ENCODE data around the gene SPSB3. TPM values are rescaled to one million over a fixed set of nuclear protein-coding genes. Genes with fewer than 3 reads are reported as not detected.

The SPSB3 gene
- total and polyA plus RNA-seq, 2 donors (not counting 1 experiment from before 2014, with no cell fraction given) = 9.6 to 32.7 TPM

- DNase-seq (ENCODE audit: low read depth in 2 of 2) = no peak
- no peaks in the 10 kb centered on the region for H4K20me1 ChIP-seq (ENCODE audit: control insufficient read depth, extremely low read depth, insufficient read depth, low read length)
- peaks cover 26% of the 10 kb centered on the region for H3K36me3 ChIP-seq (ENCODE audit: control insufficient read depth, insufficient read depth, low read length)
- H3K9me3 ChIP-seq (ENCODE audit: control insufficient read depth, insufficient read depth, low read depth, low read length) = no peaks in the 10 kb centered on the region
- no peak overlapping the region for H2AFZ ChIP-seq (ENCODE audit: low read length)
- H3K9ac ChIP-seq (ENCODE audit: insufficient read depth, low read length) = no peak overlapping the region
- no peak overlapping the region for H3K4me3 ChIP-seq (replicated peaks in 1 of 4; ENCODE audit: control extremely low read depth in 1 of 4, insufficient read depth in 1 of 4, low read depth in 3 of 4, low read length in 4 of 4)
- no peaks in the 10 kb centered on the region for H3K79me2 ChIP-seq (ENCODE audit: control insufficient read depth, insufficient read depth, low read length)
- H3K27ac ChIP-seq (ENCODE audit: insufficient read depth, low read length) = no peak overlapping the region
- no peak for TF ChIP-seq CTCF (conservative IDR thresholded peaks at IDR 0.05 in 1 of 2, IDR thresholded peaks at IDR 0.05 in 1 of 2; ENCODE audit: low read depth in 1 of 2, low read length in 2 of 2)
- TF ChIP-seq EZH2 (IDR thresholded peaks at IDR 0.05; ENCODE audit: low read length, missing control alignments) = no peak
- H3K4me1 ChIP-seq (ENCODE audit: control insufficient read depth, extremely low read depth, insufficient read depth, low read length) = no peaks in the 10 kb centered on the region
- H3K27me3 ChIP-seq (ENCODE audit: control insufficient read depth, insufficient read depth, low read length) = no peaks in the 10 kb centered on the region
- no peak overlapping the region for H3K4me2 ChIP-seq (ENCODE audit: extremely low read depth, insufficient read depth, low read length)
Measured at GRCh38 chr16:1759511-1759910, 22.9 kb downstream of the SPSB3 start.

- no peak overlapping the region for H2AFZ ChIP-seq (ENCODE audit: low read length)
- no peak for TF ChIP-seq EZH2 (IDR thresholded peaks at IDR 0.05; ENCODE audit: low read length, missing control alignments)
- TF ChIP-seq CTCF (conservative IDR thresholded peaks at IDR 0.05 in 1 of 2, IDR thresholded peaks at IDR 0.05 in 1 of 2; ENCODE audit: low read depth in 1 of 2, low read length in 2 of 2) = no peak
Measured at GRCh38 chr16:1758923-1759322, 23.4 kb downstream of the SPSB3 start.

DNA sequence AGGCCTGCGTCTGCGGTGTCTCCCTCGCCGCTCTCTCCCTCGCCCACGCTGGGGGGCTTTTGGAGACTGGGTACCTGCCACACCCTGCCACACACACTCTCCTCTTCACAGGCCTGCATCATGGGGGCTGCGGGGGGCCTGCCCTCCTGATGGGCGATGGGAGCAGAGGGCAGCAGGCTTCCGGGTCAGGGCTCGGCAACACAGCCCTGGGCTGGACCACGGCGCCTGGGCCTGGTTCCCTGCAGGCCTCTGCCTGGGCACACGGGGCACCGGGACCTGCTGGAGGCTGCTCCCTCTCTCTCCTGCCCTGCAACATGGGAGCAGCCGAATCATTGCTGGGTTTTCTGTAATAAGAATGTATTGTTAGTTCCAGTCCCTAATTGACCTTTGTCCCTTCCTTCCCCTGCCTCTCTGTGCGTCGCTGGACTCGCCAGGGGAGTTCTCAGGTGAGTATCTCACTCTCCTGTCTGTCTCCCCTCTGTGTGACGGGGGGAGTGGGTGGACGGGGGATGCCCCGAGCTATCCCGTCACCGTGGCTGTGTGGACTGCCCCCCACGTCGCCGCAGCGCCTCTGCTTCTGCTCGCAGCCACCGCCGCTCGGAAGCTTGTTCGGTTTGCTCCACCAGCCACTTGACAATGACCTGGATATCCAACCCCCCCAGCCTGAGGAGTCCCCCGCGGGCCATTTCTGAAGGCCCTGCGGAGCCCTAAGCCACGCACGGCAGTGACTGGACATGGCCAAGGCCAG lies 24.5 kb downstream of the SPSB3 start:
- Histone ChIP-seq H3K4me3 (replicated peaks in 1 of 4; ENCODE audit: control extremely low read depth in 1 of 4, insufficient read depth in 1 of 4, low read depth in 3 of 4, low read length in 4 of 4) (no peak overlapping the region), H4K20me1 (ENCODE audit: control insufficient read depth, extremely low read depth, insufficient read depth, low read length) (no peaks in the 10 kb centered on the region), H3K27me3 (ENCODE audit: control insufficient read depth, insufficient read depth, low read length) (no peaks in the 10 kb centered on the region), H3K27ac (ENCODE audit: insufficient read depth, low read length) (no peak overlapping the region), H3K4me1 (ENCODE audit: control insufficient read depth, extremely low read depth, insufficient read depth, low read length) (no peaks in the 10 kb centered on the region), H3K36me3 (ENCODE audit: control insufficient read depth, insufficient read depth, low read length) (peaks cover 16% of the 10 kb centered on the region), H3K9ac (ENCODE audit: insufficient read depth, low read length) (no peak overlapping the region), H3K4me2 (ENCODE audit: extremely low read depth, insufficient read depth, low read length) (no peak overlapping the region), H3K9me3 (ENCODE audit: control insufficient read depth, insufficient read depth, low read depth, low read length) (no peaks in the 10 kb centered on the region), H3K79me2 (ENCODE audit: control insufficient read depth, insufficient read depth, low read length) (no peaks in the 10 kb centered on the region), H2AFZ (ENCODE audit: low read length) (no peak overlapping the region)
- DNase-seq (ENCODE audit: low read depth in 2 of 2) = no peak
- no peak for TF ChIP-seq EZH2 (IDR thresholded peaks at IDR 0.05; ENCODE audit: low read length, missing control alignments)
- no peak for TF ChIP-seq CTCF (conservative IDR thresholded peaks at IDR 0.05 in 1 of 2, IDR thresholded peaks at IDR 0.05 in 1 of 2; ENCODE audit: low read depth in 1 of 2, low read length in 2 of 2)

More at GRCh38 chr16:1758923-1759322, 23.4 kb downstream of the SPSB3 start:
- Histone ChIP-seq H3K36me3 (ENCODE audit: control insufficient read depth, insufficient read depth, low read length) (peaks cover 21% of the 10 kb centered on the region), H3K4me3 (replicated peaks in 1 of 4; ENCODE audit: control extremely low read depth in 1 of 4, insufficient read depth in 1 of 4, low read depth in 3 of 4, low read length in 4 of 4) (no peak overlapping the region), H3K27ac (ENCODE audit: insufficient read depth, low read length) (no peak overlapping the region), H3K9ac (ENCODE audit: insufficient read depth, low read length) (no peak overlapping the region), H3K27me3 (ENCODE audit: control insufficient read depth, insufficient read depth, low read length) (no peaks in the 10 kb centered on the region), H3K4me1 (ENCODE audit: control insufficient read depth, extremely low read depth, insufficient read depth, low read length) (no peaks in the 10 kb centered on the region), H3K79me2 (ENCODE audit: control insufficient read depth, insufficient read depth, low read length) (no peaks in the 10 kb centered on the region), H3K9me3 (ENCODE audit: control insufficient read depth, insufficient read depth, low read depth, low read length) (no peaks in the 10 kb centered on the region), H4K20me1 (ENCODE audit: control insufficient read depth, extremely low read depth, insufficient read depth, low read length) (no peaks in the 10 kb centered on the region), H3K4me2 (ENCODE audit: extremely low read depth, insufficient read depth, low read length) (no peak overlapping the region)
- DNase-seq (ENCODE audit: low read depth in 2 of 2) = no peak

Data from fibroblast of lung (primary cell).